GM23338 (cell line): ENCODE results near the gene OS9. TPM values are rescaled to one million over a fixed set of nuclear protein-coding genes. Genes with fewer than 3 reads are reported as not detected.

Source experiments
- ATAC-seq: fragments of 200-7000 bp; cut with Tn5 transposase; 3 replicates; pipeline ENCODE4 v1.9.1; 2020
- DNase-seq: peaks from one replicate; pipeline ENCODE4 v3.0.0-alpha.2; 2015; ENCODE audit warnings: low spot score
- H2AFZ ChIP-seq: fragments of 200-600 bp; sonication (generic); 2 replicates; pipeline ENCODE4 v1.8.0; 2016; ENCODE audit warnings: antibody characterized with exemption, mild to moderate bottlenecking, moderate library complexity
- H3F3A ChIP-seq: fragments of 200-600 bp; sonication (generic); replicated peaks from 2 replicates; pipeline ENCODE4 v1.8.0; 2017; ENCODE audit warnings: antibody characterized with exemption, mixed run types, low read depth
- H3K27ac ChIP-seq: fragments of 200-600 bp; sonication (generic); 2 replicates; pipeline ENCODE4 v1.6.1; 2016; ENCODE audit warnings: low read depth
- H3K27me3 ChIP-seq: fragments of 200-600 bp; sonication (generic); 2 replicates; pipeline ENCODE4 v1.8.0; 2016; ENCODE audit warnings: mild to moderate bottlenecking, mixed run types, moderate library complexity; ENCODE audit not compliant: insufficient read depth
- H3K36me3 ChIP-seq: fragments of 200-600 bp; sonication (generic); 2 replicates; pipeline ENCODE4 v1.8.0; 2016; ENCODE audit warnings: mild to moderate bottlenecking; ENCODE audit not compliant: insufficient read depth
- H3K4me1 ChIP-seq: fragments of 200-600 bp; sonication (generic); 2 replicates; pipeline ENCODE4 v1.8.0; 2016; ENCODE audit warnings: mild to moderate bottlenecking, moderate library complexity; ENCODE audit not compliant: insufficient read depth
- H3K4me2 ChIP-seq: fragments of 200-600 bp; sonication (generic); 2 replicates; pipeline ENCODE4 v1.7.1; 2017; ENCODE audit warnings: mixed run types
- H3K4me3 ChIP-seq: fragments of 200-600 bp; sonication (generic); 2 replicates; pipeline ENCODE4 v1.6.1; 2016; ENCODE audit warnings: mixed run types
- H3K79me2 ChIP-seq: fragments of 200-600 bp; sonication (generic); replicated peaks from 2 replicates; pipeline ENCODE4 v1.8.0; 2017; ENCODE audit warnings: mild to moderate bottlenecking; ENCODE audit not compliant: insufficient read depth
- H3K9me2 ChIP-seq: fragments of 200-600 bp; sonication (generic); 2 replicates; pipeline ENCODE4 v1.8.0; 2017; ENCODE audit not compliant: insufficient read depth
- H4K20me1 ChIP-seq: fragments of 200-600 bp; sonication (generic); replicated peaks from 2 replicates; pipeline ENCODE4 v1.8.0; 2017; ENCODE audit warnings: mild to moderate bottlenecking; ENCODE audit not compliant: insufficient read depth
- H3K27ac Mint-ChIP-seq: 2 replicates; pipeline ENCODE4 v1.8.0; 2020; ENCODE audit warnings: inconsistent platforms, mild to moderate bottlenecking, moderate library complexity, mixed read lengths
- H3K27me3 Mint-ChIP-seq: 3 replicates; pipeline ENCODE4 v1.8.0; 2022; ENCODE audit warnings: low read depth, mild to moderate bottlenecking, moderate library complexity, mixed read lengths, inconsistent platforms; ENCODE audit not compliant: insufficient read depth, poor library complexity
- H3K36me3 Mint-ChIP-seq: 3 replicates; pipeline ENCODE4 v1.8.0; 2021; ENCODE audit warnings: low read depth, mild to moderate bottlenecking, inconsistent platforms, moderate library complexity, mixed read lengths
- H3K4me1 Mint-ChIP-seq: 3 replicates; pipeline ENCODE4 v1.8.0; 2020; ENCODE audit warnings: mild to moderate bottlenecking, inconsistent platforms, mixed read lengths
- H3K4me3 Mint-ChIP-seq: 3 replicates; pipeline ENCODE4 v1.8.0; 2021; ENCODE audit warnings: moderate library complexity, mild to moderate bottlenecking, inconsistent platforms, mixed read lengths
- H3K9me3 Mint-ChIP-seq: 3 replicates; pipeline ENCODE4 v1.8.0; 2020; ENCODE audit warnings: moderate library complexity, mild to moderate bottlenecking, inconsistent platforms, mixed read lengths
- CREB1 ChIP-seq: fragments of 250-450 bp; sonication (Bioruptor Pico); IDR thresholded peaks from 2 replicates; pipeline ENCODE4 v1.5.0; 2020; ENCODE audit warnings: low read depth, mild to moderate bottlenecking, moderate library complexity
- EZH2 ChIP-seq: fragments of 200-600 bp; sonication (generic); IDR thresholded peaks from one replicate; pipeline ENCODE4 v1.8.0; 2017; ENCODE audit warnings: antibody characterized with exemption, mild to moderate bottlenecking, low read depth; ENCODE audit not compliant: unreplicated experiment
- EZH2phosphoT487 ChIP-seq: fragments of 200-600 bp; sonication (generic); IDR thresholded peaks from one replicate; pipeline ENCODE4 v1.8.1; 2018; ENCODE audit warnings: antibody characterized with exemption; ENCODE audit not compliant: unreplicated experiment
- JUNB ChIP-seq: IDR thresholded peaks from one replicate; pipeline ENCODE4 v1.6.1; 2016; ENCODE audit warnings: antibody characterized with exemption; ENCODE audit not compliant: unreplicated experiment
- NANOG ChIP-seq: IDR thresholded peaks from 2 replicates; pipeline ENCODE4 v1.6.1; 2016; ENCODE audit warnings: antibody characterized with exemption, borderline replicate concordance
- POLR2AphosphoS5 ChIP-seq: IDR thresholded peaks from 2 replicates; pipeline ENCODE4 v1.6.1; 2016; ENCODE audit warnings: antibody characterized with exemption, low read depth
- STAT1 ChIP-seq: IDR thresholded peaks from one replicate; pipeline ENCODE4 v1.6.1; 2016; ENCODE audit warnings: antibody characterized with exemption; ENCODE audit not compliant: unreplicated experiment
- ZNF114 ChIP-seq: fragments of 250-450 bp; sonication (Bioruptor Pico); IDR thresholded peaks from 2 replicates; pipeline ENCODE4 v1.5.0; 2020; ENCODE audit warnings: mild to moderate bottlenecking, moderate library complexity
- ZNF331 ChIP-seq: fragments of 250-450 bp; sonication (Bioruptor Pico); IDR thresholded peaks from 2 replicates; pipeline ENCODE4 v1.5.0; 2020; ENCODE audit warnings: low read depth, mild to moderate bottlenecking, moderate library complexity
- polyA plus RNA-seq: library from polyadenylated mRNA; unstranded; fragments of >200 nt; fragmentation: Nextera tagmentation; extraction: Ambion mirVana; gene quantifications from 2 replicates; pipeline ENCODE4 v1.2.1, GENCODE V29; 2016
- total RNA-seq: library from RNA; depleted of rRNA; stranded (reverse); fragments of >200 nt; shearing (Covaris generic); gene quantifications from 2 replicates; pipeline ENCODE4 v1.2.3, GENCODE V29; 2014
- TF ChIP-seq, protein P1 (sequence below): IDR thresholded peaks from 2 replicates; pipeline ENCODE4 v1.6.1; 2016; ENCODE audit warnings: antibody characterized with exemption
- TF ChIP-seq, protein P2 (sequence below), 2 experiments: fragments of 200-600 bp in 1 of 2; sonication (generic) in 1 of 2; conservative IDR thresholded peaks; 2 replicates each; pipeline versions ENCODE4 v1.5.1 to v1.6.1; 2016 to 2017; ENCODE audit warnings: antibody characterized with exemption in 2 of 2, low read depth in 2 of 2, mild to moderate bottlenecking in 2 of 2, moderate library complexity in 1 of 2
- TF ChIP-seq, protein P3 (sequence below): IDR thresholded peaks from one replicate; pipeline ENCODE4 v1.6.1; 2018; ENCODE audit warnings: antibody characterized with exemption; ENCODE audit not compliant: unreplicated experiment

The OS9 gene
- total and polyA plus RNA-seq, 2 experiments from 2014 or later, result 27.5 to 79.7 TPM

DNA sequence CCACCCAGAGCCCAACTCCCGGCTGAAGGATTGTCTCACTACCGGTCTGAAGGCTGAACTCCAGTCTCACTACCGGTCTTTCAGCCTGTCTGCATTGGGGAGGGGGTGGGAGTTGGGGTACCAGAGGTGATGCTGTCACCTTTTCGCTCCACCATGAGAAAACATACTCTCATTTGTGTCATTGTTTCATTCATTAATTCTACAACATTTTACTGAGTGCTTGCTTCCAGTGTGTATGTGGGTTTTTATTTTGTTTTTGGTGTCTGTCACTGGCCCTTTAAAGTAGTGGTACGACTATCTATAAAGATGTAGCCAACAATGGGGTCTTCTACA, 58.7 kb downstream of the OS9 start:
- Histone ChIP-seq H4K20me1 (peaks cover 4% of the 10 kb centered on the region; the same call in 1 of the 2 replicates), H3K9me2 (no peaks in the 10 kb centered on the region), H3F3A (peaks cover 33% of the 10 kb centered on the region), H3K4me2 (peak overlapping the region; percentile 50), H3K27ac (no peak overlapping the region), H3K36me3 (peaks cover 6% of the 10 kb centered on the region), H3K27me3 (peaks cover 45% of the 10 kb centered on the region), H3K79me2 (peaks cover 26% of the 10 kb centered on the region), H3K4me1 (peaks cover 36% of the 10 kb centered on the region), H2AFZ (no peak overlapping the region), H3K4me3 (peak overlapping the region; percentile 29)
- Mint-ChIP-seq H3K4me1 (peaks cover 39% of the 10 kb centered on the region), H3K4me3 (peak overlapping the region; percentile 99), H3K36me3 (peaks cover 43% of the 10 kb centered on the region), H3K27me3 (peaks cover 46% of the 10 kb centered on the region), H3K27ac (no peak overlapping the region), H3K9me3 (no peaks in the 10 kb centered on the region; the same call in 2 of the 3 replicates)
- ATAC-seq (peak; percentile 55; the same call in 2 of the 3 replicates), DNase-seq (no peak)
- no peak for TF ChIP-seq CREB1 (CRISPR knock-in tag)
- no peak for TF ChIP-seq EZH2
- no peak for TF ChIP-seq POLR2AphosphoS5
- no peak for TF ChIP-seq STAT1

DNA sequence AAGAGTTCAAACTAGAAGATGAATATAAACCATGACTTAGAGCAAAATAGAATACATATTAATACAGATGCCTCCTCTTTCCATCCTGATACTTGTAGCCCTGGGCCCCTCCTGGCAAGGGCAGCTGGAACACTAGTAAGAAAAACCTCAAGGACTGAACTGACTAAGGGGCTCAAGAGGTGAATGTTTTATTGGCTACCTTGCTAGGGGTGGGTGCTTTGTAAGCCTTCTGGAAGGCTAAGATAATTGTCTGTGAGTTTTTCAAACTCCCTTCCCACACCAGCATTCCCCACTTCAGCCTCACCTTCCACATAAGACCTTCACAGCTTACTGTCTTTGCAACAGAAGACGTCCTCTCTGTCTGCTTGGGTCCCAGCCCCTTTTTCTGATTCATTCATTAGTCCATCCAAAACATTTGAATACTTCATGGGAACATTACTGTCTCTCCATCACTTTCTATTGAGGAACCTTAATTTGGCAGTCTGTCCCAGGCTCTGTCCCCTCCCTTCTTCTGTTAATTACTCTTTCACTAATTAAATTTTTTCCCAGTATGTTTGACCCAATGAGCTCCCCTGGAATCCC, 59.9 kb downstream of the OS9 start:
- Histone ChIP-seq H3K4me3 (peak overlapping the region; percentile 83), H3K36me3 (no peaks in the 10 kb centered on the region; the same call in 1 of the 2 replicates), H4K20me1 (peaks cover 4% of the 10 kb centered on the region; the same call in 1 of the 2 replicates), H3K4me1 (peaks cover 36% of the 10 kb centered on the region), H3K9me2 (no peaks in the 10 kb centered on the region), H3K79me2 (peaks cover 26% of the 10 kb centered on the region), H2AFZ (0 out of 2 replicates have a peak overlapping the region, but pooled peaks have one; percentile 96), H3F3A (peaks cover 24% of the 10 kb centered on the region), H3K4me2 (peak overlapping the region; percentile 97), H3K27me3 (peaks cover 57% of the 10 kb centered on the region), H3K27ac (no peak overlapping the region)
- Mint-ChIP-seq H3K4me3 (peak overlapping the region; percentile 87), H3K4me1 (peaks cover 39% of the 10 kb centered on the region), H3K27ac (no peak overlapping the region), H3K27me3 (peaks cover 56% of the 10 kb centered on the region), H3K36me3 (peaks cover 31% of the 10 kb centered on the region), H3K9me3 (no peaks in the 10 kb centered on the region; the same call in 2 of the 3 replicates)
- ATAC-seq (no peak), DNase-seq (no peak)
- TF ChIP-seq NANOG (no peak), CREB1 (CRISPR knock-in tag) (no peak), STAT1 (no peak), EZH2phosphoT487 (no peak), ZNF331 (no peak), ZNF114 (no peak), JUNB (no peak), EZH2 (no peak), POLR2AphosphoS5 (no peak)
- TF ChIP-seq, protein P1, sequence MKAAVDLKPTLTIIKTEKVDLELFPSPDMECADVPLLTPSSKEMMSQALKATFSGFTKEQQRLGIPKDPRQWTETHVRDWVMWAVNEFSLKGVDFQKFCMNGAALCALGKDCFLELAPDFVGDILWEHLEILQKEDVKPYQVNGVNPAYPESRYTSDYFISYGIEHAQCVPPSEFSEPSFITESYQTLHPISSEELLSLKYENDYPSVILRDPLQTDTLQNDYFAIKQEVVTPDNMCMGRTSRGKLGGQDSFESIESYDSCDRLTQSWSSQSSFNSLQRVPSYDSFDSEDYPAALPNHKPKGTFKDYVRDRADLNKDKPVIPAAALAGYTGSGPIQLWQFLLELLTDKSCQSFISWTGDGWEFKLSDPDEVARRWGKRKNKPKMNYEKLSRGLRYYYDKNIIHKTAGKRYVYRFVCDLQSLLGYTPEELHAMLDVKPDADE, result no peak
- TF ChIP-seq, protein P2, sequence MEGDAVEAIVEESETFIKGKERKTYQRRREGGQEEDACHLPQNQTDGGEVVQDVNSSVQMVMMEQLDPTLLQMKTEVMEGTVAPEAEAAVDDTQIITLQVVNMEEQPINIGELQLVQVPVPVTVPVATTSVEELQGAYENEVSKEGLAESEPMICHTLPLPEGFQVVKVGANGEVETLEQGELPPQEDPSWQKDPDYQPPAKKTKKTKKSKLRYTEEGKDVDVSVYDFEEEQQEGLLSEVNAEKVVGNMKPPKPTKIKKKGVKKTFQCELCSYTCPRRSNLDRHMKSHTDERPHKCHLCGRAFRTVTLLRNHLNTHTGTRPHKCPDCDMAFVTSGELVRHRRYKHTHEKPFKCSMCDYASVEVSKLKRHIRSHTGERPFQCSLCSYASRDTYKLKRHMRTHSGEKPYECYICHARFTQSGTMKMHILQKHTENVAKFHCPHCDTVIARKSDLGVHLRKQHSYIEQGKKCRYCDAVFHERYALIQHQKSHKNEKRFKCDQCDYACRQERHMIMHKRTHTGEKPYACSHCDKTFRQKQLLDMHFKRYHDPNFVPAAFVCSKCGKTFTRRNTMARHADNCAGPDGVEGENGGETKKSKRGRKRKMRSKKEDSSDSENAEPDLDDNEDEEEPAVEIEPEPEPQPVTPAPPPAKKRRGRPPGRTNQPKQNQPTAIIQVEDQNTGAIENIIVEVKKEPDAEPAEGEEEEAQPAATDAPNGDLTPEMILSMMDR (conservative IDR thresholded peaks at IDR 0.05; ENCODE audit: low read depth in 2 of 2), result no peak
- TF ChIP-seq, protein P3, sequence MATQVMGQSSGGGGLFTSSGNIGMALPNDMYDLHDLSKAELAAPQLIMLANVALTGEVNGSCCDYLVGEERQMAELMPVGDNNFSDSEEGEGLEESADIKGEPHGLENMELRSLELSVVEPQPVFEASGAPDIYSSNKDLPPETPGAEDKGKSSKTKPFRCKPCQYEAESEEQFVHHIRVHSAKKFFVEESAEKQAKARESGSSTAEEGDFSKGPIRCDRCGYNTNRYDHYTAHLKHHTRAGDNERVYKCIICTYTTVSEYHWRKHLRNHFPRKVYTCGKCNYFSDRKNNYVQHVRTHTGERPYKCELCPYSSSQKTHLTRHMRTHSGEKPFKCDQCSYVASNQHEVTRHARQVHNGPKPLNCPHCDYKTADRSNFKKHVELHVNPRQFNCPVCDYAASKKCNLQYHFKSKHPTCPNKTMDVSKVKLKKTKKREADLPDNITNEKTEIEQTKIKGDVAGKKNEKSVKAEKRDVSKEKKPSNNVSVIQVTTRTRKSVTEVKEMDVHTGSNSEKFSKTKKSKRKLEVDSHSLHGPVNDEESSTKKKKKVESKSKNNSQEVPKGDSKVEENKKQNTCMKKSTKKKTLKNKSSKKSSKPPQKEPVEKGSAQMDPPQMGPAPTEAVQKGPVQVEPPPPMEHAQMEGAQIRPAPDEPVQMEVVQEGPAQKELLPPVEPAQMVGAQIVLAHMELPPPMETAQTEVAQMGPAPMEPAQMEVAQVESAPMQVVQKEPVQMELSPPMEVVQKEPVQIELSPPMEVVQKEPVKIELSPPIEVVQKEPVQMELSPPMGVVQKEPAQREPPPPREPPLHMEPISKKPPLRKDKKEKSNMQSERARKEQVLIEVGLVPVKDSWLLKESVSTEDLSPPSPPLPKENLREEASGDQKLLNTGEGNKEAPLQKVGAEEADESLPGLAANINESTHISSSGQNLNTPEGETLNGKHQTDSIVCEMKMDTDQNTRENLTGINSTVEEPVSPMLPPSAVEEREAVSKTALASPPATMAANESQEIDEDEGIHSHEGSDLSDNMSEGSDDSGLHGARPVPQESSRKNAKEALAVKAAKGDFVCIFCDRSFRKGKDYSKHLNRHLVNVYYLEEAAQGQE, result no peak
